Measurements from ENCODE around the gene OR5D18. TPM values are rescaled to one million over a fixed set of nuclear protein-coding genes. Genes with fewer than 3 reads are reported as not detected.
"Not testable (repeated sequence)": the region's sequence is repeated elsewhere in the genome, so short reads cannot be mapped to it uniquely, and the experiment has no call there.

Gene OR5D18
- not detected for total RNA-seq

GRCh38 chr11:55819330-55819729, at the start of gene OR5D18:
Gene OR5D18, plus strand, starts transcription at chr11:55819630. Its CDS starts 0 bp downstream, at chr11:55819630.
- no peak for DNase-seq

- no peak for DNase-seq
Measured at GRCh38 chr11:55773138-55773537, 46.3 kb upstream of the OR5D18 start, which contains the start of gene OR5D13. Gene OR5D13, plus strand, starts transcription at chr11:55773438. Its CDS starts 0 bp downstream, at chr11:55773438.

- DNase-seq, result no peak
Measured at GRCh38 chr11:55791606-55792005, 27.8 kb upstream of the OR5D18 start.

GRCh38 chr11:55793321-55793720, 26.1 kb upstream of the OR5D18 start:
- no peak for DNase-seq

- DNase-seq, result no peak
Measured at GRCh38 chr11:55795256-55795655, 24.2 kb upstream of the OR5D18 start, which contains the start of gene OR5D14. Gene OR5D14, plus strand, starts transcription at chr11:55795556. Its CDS starts 0 bp downstream, at chr11:55795556.

- DNase-seq, result no peak
Measured at GRCh38 chr11:55806248-55806647, 13.2 kb upstream of the OR5D18 start.

GRCh38 chr11:55811067-55811466, 8.4 kb upstream of the OR5D18 start, which contains the start of gene OR5L1:
Gene OR5L1, plus strand, starts transcription at chr11:55811367. Its CDS starts 100 bp downstream, at chr11:55811467.
- DNase-seq, result no peak

GRCh38 chr11:55826919-55827318, 7.5 kb downstream of the OR5D18 start, which contains the start of gene OR5L2:
Gene OR5L2, plus strand, starts transcription at chr11:55827219. Its CDS starts 0 bp downstream, at chr11:55827219.
- no peak for DNase-seq

GRCh38 chr11:55838452-55838851, 19.0 kb downstream of the OR5D18 start, which contains the start of gene OR5D16:
Gene OR5D16, plus strand, starts transcription at chr11:55838752. Its CDS starts 0 bp downstream, at chr11:55838752.
- no peak for DNase-seq

- DNase-seq, result no peak
Measured at GRCh38 chr11:55847453-55847852, 28.0 kb downstream of the OR5D18 start.

- no peak for DNase-seq
Measured at GRCh38 chr11:55849037-55849436, 29.6 kb downstream of the OR5D18 start.

- DNase-seq, result no peak
Measured at GRCh38 chr11:55852141-55852540, 32.7 kb downstream of the OR5D18 start.

GRCh38 chr11:55854704-55855103, 35.3 kb downstream of the OR5D18 start:
- DNase-seq, result no peak

- not testable (repeated sequence) for DNase-seq
Measured at GRCh38 chr11:55867354-55867753, 47.9 kb downstream of the OR5D18 start.

Small RNA genes within 50 kb of the gene (small RNA-seq; reads per million reads assigned to genes)
- not detected for gene AC036111.3

Other genes starting within 250 kb of the OR5D18 start
- gene OR4C16, start 247.5 kb upstream of the OR5D18 start, total RNA-seq, result not detected
- gene OR4C11, start 212.0 kb upstream of the OR5D18 start, total RNA-seq, result not detected
- not detected for gene OR4P4, start 184.5 kb upstream of the OR5D18 start, total RNA-seq
- gene OR4S2, start 171.3 kb upstream of the OR5D18 start, total RNA-seq, result not detected
- not detected for gene OR4C6, start 157.4 kb upstream of the OR5D18 start, total RNA-seq
- not detected for gene OR5D13, start 46.2 kb upstream of the OR5D18 start, total RNA-seq
- not detected for gene OR5D14, start 24.1 kb upstream of the OR5D18 start, total RNA-seq
- gene OR5L1, start 8.3 kb upstream of the OR5D18 start, total RNA-seq, result not detected
- not detected for gene OR5L2, start 7.6 kb downstream of the OR5D18 start, total RNA-seq
- gene OR5D16, start 19.1 kb downstream of the OR5D18 start, total RNA-seq, result not detected
- not detected for gene TRIM51, start 63.7 kb downstream of the OR5D18 start, total RNA-seq
- not detected for gene OR5W2, start 95.0 kb downstream of the OR5D18 start, total RNA-seq
- not detected for gene OR5I1, start 116.8 kb downstream of the OR5D18 start, total RNA-seq
- not detected for gene OR10AG1, start 150.3 kb downstream of the OR5D18 start, total RNA-seq
- gene OR5F1, start 175.0 kb downstream of the OR5D18 start, total RNA-seq, result not detected
- gene OR5AS1, start 208.0 kb downstream of the OR5D18 start, total RNA-seq, result not detected